Mucosa of rectum (tissue), 2 donors: ENCODE results near the gene CACNB2.
A peak's percentile ranks its signal among the peaks of the same experiment; 100 is the strongest.

Experiments used
- H3K27ac ChIP-seq, 2 donors: one replicate each; pipeline ENCODE4 v1.7.0; 2013; ENCODE audit warnings: inconsistent platforms in 2 of 2, low read depth in 2 of 2, low read length in 2 of 2
- H3K27me3 ChIP-seq, 2 donors: one replicate each; pipeline ENCODE4 v1.7.0; 2013; ENCODE audit warnings: low read length in 2 of 2; ENCODE audit not compliant: control insufficient read depth in 2 of 2, insufficient read depth in 2 of 2
- H3K36me3 ChIP-seq, 2 donors: one replicate each; pipeline ENCODE4 v1.7.0; 2013; ENCODE audit warnings: low read length in 2 of 2; ENCODE audit not compliant: control insufficient read depth in 2 of 2, insufficient read depth in 2 of 2
- H3K4me1 ChIP-seq, 2 donors: one replicate each; pipeline ENCODE4 v1.7.0; 2013; ENCODE audit warnings: low read length in 2 of 2, mild to moderate bottlenecking in 1 of 2; ENCODE audit not compliant: control insufficient read depth in 2 of 2, insufficient read depth in 2 of 2
- H3K4me3 ChIP-seq, 2 donors: one replicate each; pipeline ENCODE4 v1.7.0; 2013; ENCODE audit warnings: low read length in 2 of 2
- H3K9ac ChIP-seq, 2 donors: one replicate each; pipeline ENCODE4 v1.7.0; 2013; ENCODE audit warnings: low read length in 2 of 2, low read depth in 1 of 2, mild to moderate bottlenecking in 1 of 2
- H3K9me3 ChIP-seq, 2 donors: one replicate each; pipeline ENCODE4 v1.7.0; 2013; ENCODE audit warnings: low read length in 2 of 2; ENCODE audit not compliant: control insufficient read depth in 2 of 2
- donor health status: healthy.
- donor health status: Normal muscosa, but diverticular disease.

The CACNB2 gene

GRCh38 chr10:18113881-18114280 is 26.3 kb upstream of the CACNB2 start:
- no peak overlapping the region for H3K9ac ChIP-seq
- no peaks in the 10 kb centered on the region for H3K36me3 ChIP-seq

DNA sequence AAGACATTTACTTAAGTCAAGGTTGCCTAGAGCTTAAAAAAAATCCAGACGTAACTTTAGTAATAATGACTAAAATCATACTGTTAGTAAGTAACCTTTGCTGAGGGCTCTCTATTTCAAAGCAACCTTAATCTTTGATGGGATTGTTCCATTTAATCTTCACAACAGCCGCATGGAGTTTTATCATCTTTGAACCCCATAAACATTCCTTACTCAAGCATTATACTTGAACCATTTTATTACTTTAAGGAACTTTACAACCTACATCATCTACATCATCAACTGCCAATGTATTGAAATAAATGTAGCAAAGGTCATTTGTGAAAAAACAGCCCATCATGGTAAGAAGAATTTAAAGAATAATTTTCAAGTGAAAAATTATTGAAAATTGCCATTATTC is 22.9 kb upstream of the CACNB2 start:
- H3K27me3 ChIP-seq = no peaks in the 10 kb centered on the region
- H3K27ac ChIP-seq = peak overlapping the region in 1 of 2 donors; percentile 34
- no peaks in the 10 kb centered on the region for H3K36me3 ChIP-seq
- H3K4me1 ChIP-seq = no peaks in the 10 kb centered on the region
- no peak overlapping the region for H3K4me3 ChIP-seq
- no peaks in the 10 kb centered on the region for H3K9me3 ChIP-seq
- no peak overlapping the region for H3K9ac ChIP-seq

More at GRCh38 chr10:18113881-18114280, 26.3 kb upstream of the CACNB2 start:
- Histone ChIP-seq H3K9me3 (no peaks in the 10 kb centered on the region), H3K27me3 (no peaks in the 10 kb centered on the region), H3K4me1 (no peaks in the 10 kb centered on the region), H3K27ac (no peak overlapping the region), H3K4me3 (no peak overlapping the region)

- Histone ChIP-seq H3K36me3 (no peaks in the 10 kb centered on the region), H3K27ac (no peak overlapping the region), H3K9me3 (no peaks in the 10 kb centered on the region), H3K4me1 (no peaks in the 10 kb centered on the region), H3K4me3 (no peak overlapping the region), H3K9ac (no peak overlapping the region), H3K27me3 (no peaks in the 10 kb centered on the region)
These were observed 17.5 kb upstream of the CACNB2 start for GRCh38 chr10:18122753-18123152.

DNA sequence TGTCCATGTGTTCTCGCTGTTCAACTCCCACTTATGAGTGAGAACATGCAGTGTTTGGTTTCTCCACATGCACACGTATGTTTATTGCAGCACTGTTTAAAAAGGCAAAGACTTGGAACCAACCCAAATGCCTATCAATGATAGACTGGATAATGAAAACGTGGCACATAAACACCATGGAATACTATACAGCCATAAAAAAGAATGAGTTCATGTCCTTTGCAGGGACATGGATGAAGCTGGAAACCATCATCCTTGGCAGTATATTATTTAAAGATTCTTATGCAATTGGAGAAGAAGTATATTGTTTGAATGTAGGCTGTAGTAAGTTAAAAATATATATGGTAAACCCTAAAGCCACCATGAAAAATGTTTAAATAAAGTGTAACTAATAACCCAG is 7.2 kb upstream of the CACNB2 start:
- H3K9ac ChIP-seq = no peak overlapping the region
- H3K27me3 ChIP-seq = no peaks in the 10 kb centered on the region
- no peak overlapping the region for H3K4me3 ChIP-seq
- no peaks in the 10 kb centered on the region for H3K4me1 ChIP-seq
- H3K27ac ChIP-seq = no peak overlapping the region
- no peaks in the 10 kb centered on the region for H3K9me3 ChIP-seq
- H3K36me3 ChIP-seq = no peaks in the 10 kb centered on the region

DNA sequence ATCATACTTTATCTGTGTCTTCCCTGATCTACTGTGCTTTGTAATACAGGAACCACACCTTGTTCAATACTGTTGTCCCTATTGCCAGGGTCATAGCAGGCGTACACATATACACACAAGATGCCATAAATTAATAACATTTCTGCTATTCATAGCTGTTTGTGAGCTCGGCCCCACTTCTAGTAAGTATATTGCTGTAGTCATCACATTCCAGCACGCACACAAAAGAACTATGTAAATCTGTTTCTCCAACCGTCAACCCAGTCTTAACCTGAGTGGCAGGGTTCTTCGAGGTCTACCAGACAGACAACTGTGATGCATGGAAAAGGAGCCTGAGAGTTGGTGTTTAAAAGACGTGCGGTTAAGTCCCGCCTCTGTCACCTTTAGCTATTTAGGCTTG is 5.7 kb upstream of the CACNB2 start:
- no peak overlapping the region for H3K9ac ChIP-seq
- no peak overlapping the region for H3K27ac ChIP-seq
- no peak overlapping the region for H3K4me3 ChIP-seq
- H3K36me3 ChIP-seq = no peaks in the 10 kb centered on the region
- no peaks in the 10 kb centered on the region for H3K27me3 ChIP-seq
- no peaks in the 10 kb centered on the region for H3K9me3 ChIP-seq
- no peaks in the 10 kb centered on the region for H3K4me1 ChIP-seq

DNA sequence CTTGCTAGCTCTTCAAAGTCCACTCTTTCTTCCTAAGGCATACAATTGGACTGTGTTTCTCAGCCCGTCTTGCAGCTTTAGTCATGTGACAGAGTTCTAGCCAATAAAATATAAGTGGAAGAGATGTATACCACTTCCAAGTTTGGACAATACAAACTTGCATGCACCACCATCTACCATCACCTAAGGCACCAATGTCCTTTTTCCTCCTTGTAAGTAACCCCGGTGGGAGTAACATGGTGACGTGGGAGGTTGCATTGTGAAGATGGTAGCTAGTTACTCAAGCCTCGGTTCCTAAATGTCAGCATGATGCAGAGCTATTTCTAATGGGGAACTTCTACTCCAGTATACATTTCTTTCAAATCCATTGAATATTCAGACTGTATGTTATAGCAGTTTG is 5.3 kb upstream of the CACNB2 start:
- Histone ChIP-seq H3K9ac (no peak overlapping the region), H3K36me3 (no peaks in the 10 kb centered on the region), H3K4me3 (no peak overlapping the region), H3K27ac (no peak overlapping the region), H3K27me3 (no peaks in the 10 kb centered on the region), H3K9me3 (no peaks in the 10 kb centered on the region), H3K4me1 (peaks cover 0 to 4% of the 10 kb centered on the region in 2 donors)

GRCh38 chr10:18136073-18136791 is 4.0 kb upstream of the CACNB2 start:
- Histone ChIP-seq H3K27me3 (no peaks in the 10 kb centered on the region), H3K4me3 (no peak overlapping the region), H3K4me1 (peaks cover 0 to 5% of the 10 kb centered on the region in 2 donors), H3K9ac (no peak overlapping the region), H3K9me3 (no peaks in the 10 kb centered on the region), H3K36me3 (no peaks in the 10 kb centered on the region), H3K27ac (no peak overlapping the region)

DNA sequence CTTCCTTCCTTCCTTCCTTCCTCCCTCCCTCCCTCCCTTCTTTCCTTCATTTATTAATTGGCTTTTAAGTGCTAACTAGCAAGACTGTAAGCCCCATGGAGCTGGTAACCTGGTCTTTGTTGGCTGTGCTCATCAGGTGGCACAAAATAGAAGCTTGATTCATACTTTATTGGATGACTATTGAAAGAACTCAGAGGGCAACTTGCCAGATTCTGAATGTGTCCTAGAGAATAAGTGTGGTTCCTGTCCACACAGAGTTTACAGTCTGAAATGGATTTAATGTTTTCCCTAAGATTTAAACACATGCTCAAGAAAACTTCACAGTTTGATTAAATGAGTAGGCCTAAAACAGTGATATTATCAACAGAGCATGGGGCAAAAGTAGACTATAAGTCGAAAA is 3.1 kb upstream of the CACNB2 start:
- no peak overlapping the region for H3K4me3 ChIP-seq

DNA sequence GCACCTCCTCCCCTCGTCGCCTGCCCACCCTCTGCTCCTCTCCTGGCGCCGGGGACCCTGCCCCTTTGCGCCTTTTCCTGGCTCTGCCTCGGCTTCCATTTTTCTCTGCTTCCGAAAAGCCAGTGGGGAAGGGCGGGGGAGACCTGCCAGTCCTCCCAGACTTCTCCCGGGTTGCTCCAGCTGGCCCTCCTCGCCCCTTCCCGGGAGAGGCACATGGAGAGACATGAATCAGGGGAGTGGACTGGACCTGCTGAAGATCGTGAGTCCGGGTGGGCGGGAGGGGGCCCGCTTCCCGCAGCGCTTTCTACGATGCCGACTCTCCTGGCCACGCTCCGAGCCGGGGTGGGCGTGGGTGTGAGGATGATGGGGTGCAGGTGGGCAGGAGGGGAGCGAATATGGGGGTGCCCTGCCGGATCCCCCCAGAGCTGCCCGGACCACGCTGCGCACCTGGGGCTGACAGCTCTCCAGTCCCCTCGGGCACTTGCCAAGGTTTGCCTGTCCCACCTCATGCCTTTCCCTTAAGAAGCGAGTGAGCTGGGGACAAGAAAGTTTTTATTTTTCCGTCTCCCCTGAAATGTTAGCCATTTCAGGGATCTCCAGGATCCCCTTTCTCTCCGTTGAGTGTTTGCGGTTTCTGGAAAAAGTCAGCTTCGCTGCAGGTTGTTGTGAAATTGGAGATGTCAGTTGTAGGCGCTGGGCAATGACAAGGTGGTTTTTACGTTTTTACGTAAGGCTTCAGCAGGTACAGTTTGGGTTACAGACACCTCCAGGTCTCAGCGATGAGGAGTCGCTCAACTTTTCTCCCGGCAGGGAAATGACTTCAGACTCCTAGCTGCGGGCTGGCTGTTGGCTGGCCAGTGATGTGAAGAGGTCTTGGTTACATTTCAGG is 977 bp downstream of the CACNB2 start:
- Histone ChIP-seq H3K27me3 (no peaks in the 10 kb centered on the region), H3K27ac (peak overlapping the region; percentile 36 to 64), H3K4me3 (peak overlapping the region; percentile 70 to 75), H3K36me3 (no peaks in the 10 kb centered on the region), H3K4me1 (peaks cover 0 to 8% of the 10 kb centered on the region in 2 donors), H3K9me3 (no peaks in the 10 kb centered on the region), H3K9ac (peak overlapping the region; percentile 53 to 75)

More for the DNA sequence above, 3.1 kb upstream of the CACNB2 start:
- H3K27ac ChIP-seq = no peak overlapping the region
- no peak overlapping the region for H3K9ac ChIP-seq
- no peaks in the 10 kb centered on the region for H3K27me3 ChIP-seq
- peaks cover 0 to 5% of the 10 kb centered on the region in 2 donors for H3K4me1 ChIP-seq
- H3K9me3 ChIP-seq = no peaks in the 10 kb centered on the region
- no peaks in the 10 kb centered on the region for H3K36me3 ChIP-seq

DNA sequence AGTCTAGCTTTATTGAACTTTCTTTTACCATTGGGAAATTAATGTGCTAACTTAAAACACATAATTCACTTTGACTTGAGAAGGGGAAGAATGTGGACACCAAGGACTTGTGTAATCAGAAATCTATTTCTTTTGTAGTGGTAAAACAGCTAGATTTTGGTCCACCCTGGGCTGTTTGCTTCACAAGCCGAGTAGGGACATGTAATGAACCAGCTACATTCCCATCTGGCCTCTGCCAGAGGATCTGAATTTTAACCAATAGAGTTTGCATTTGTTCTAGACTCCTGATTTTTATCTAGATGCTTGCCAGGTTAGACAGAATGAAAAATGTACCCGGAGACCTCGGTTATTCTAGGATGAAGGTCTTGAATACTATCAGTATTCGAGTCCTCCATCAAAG is 1.9 kb downstream of the CACNB2 start:
- no peaks in the 10 kb centered on the region for H3K27me3 ChIP-seq
- H3K27ac ChIP-seq = no peak overlapping the region
- H3K4me3 ChIP-seq = no peak overlapping the region
- no peak overlapping the region for H3K9ac ChIP-seq
- H3K36me3 ChIP-seq = no peaks in the 10 kb centered on the region
- peaks cover 0 to 8% of the 10 kb centered on the region in 2 donors for H3K4me1 ChIP-seq
- no peaks in the 10 kb centered on the region for H3K9me3 ChIP-seq
